HCT116 (cell line): ENCODE measurements around the gene LALBA.

Experiments
- FOSL1 ChIP-seq: IDR thresholded peaks from 2 replicates; pipeline ENCODE4 v1.6.1; 2012; ENCODE audit warnings: low read depth
- POLR2AphosphoS5 ChIP-seq: IDR thresholded peaks from 2 replicates; pipeline ENCODE4 v1.6.1; 2011; ENCODE audit warnings: mild to moderate bottlenecking, low read depth, low read length, moderate library complexity
- TF ChIP-seq, protein P1 (sequence below), 3 experiments: fragments of 200-600 bp in 1 of 3; sonication (generic) in 1 of 3; IDR thresholded peaks in 2 of 3; conservative IDR thresholded peaks in 1 of 3; 2 replicates each; pipeline ENCODE4 v1.5.1; 2012 to 2017; ENCODE audit warnings: low read depth in 2 of 3, low read length in 2 of 3, antibody characterized with exemption in 1 of 3, borderline replicate concordance in 1 of 3, control low read depth in 1 of 3, mild to moderate bottlenecking in 1 of 3, mixed read lengths in 1 of 3, mixed run types in 1 of 3, moderate library complexity in 1 of 3; ENCODE audit not compliant: insufficient read depth in 1 of 3
- TF ChIP-seq, protein P2 (sequence below): IDR thresholded peaks from 2 replicates; pipeline ENCODE4 v1.6.1; 2012; ENCODE audit warnings: low read depth

DNA sequence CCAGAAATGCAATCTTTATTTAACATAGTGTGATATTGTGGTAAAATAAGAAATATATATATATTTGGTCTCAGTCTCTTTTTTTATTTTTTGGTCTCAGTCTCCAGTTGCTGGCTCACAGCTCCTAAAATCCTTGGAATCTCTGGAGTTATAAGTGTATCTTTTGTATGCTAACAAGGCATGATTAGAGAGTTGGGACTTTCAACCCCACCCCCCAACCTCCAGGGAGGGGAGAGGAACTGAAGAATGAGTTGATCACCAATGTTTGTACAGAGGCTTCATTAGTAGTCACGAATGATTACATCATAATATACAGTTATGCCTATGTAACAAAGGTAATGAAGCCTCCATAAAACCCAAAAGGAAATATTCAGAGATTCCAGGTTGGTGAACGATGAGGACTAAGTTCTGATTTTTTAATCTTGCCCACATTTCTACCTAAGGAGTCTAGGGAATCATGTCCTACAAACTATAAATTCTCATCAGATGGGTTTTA lies 22.8 kb upstream of the LALBA start:
- TF ChIP-seq, protein P1, sequence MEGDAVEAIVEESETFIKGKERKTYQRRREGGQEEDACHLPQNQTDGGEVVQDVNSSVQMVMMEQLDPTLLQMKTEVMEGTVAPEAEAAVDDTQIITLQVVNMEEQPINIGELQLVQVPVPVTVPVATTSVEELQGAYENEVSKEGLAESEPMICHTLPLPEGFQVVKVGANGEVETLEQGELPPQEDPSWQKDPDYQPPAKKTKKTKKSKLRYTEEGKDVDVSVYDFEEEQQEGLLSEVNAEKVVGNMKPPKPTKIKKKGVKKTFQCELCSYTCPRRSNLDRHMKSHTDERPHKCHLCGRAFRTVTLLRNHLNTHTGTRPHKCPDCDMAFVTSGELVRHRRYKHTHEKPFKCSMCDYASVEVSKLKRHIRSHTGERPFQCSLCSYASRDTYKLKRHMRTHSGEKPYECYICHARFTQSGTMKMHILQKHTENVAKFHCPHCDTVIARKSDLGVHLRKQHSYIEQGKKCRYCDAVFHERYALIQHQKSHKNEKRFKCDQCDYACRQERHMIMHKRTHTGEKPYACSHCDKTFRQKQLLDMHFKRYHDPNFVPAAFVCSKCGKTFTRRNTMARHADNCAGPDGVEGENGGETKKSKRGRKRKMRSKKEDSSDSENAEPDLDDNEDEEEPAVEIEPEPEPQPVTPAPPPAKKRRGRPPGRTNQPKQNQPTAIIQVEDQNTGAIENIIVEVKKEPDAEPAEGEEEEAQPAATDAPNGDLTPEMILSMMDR (IDR thresholded peaks at IDR 0.05 in 2 of 3, conservative IDR thresholded peaks at IDR 0.05 in 1 of 3; ENCODE audit: borderline replicate concordance in 1 of 3, insufficient read depth in 1 of 3, low read depth in 2 of 3, low read length in 2 of 3), result no peak
- TF ChIP-seq, protein P2, sequence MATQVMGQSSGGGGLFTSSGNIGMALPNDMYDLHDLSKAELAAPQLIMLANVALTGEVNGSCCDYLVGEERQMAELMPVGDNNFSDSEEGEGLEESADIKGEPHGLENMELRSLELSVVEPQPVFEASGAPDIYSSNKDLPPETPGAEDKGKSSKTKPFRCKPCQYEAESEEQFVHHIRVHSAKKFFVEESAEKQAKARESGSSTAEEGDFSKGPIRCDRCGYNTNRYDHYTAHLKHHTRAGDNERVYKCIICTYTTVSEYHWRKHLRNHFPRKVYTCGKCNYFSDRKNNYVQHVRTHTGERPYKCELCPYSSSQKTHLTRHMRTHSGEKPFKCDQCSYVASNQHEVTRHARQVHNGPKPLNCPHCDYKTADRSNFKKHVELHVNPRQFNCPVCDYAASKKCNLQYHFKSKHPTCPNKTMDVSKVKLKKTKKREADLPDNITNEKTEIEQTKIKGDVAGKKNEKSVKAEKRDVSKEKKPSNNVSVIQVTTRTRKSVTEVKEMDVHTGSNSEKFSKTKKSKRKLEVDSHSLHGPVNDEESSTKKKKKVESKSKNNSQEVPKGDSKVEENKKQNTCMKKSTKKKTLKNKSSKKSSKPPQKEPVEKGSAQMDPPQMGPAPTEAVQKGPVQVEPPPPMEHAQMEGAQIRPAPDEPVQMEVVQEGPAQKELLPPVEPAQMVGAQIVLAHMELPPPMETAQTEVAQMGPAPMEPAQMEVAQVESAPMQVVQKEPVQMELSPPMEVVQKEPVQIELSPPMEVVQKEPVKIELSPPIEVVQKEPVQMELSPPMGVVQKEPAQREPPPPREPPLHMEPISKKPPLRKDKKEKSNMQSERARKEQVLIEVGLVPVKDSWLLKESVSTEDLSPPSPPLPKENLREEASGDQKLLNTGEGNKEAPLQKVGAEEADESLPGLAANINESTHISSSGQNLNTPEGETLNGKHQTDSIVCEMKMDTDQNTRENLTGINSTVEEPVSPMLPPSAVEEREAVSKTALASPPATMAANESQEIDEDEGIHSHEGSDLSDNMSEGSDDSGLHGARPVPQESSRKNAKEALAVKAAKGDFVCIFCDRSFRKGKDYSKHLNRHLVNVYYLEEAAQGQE, result no peak
- TF ChIP-seq FOSL1 (no peak), POLR2AphosphoS5 (no peak)
